GM23338 (cell line): ENCODE data around the gene ALPI.

Experiments
- CREB1 ChIP-seq: fragments of 250-450 bp; sonication (Bioruptor Pico); IDR thresholded peaks from 2 replicates; pipeline ENCODE4 v1.5.0; 2020; ENCODE audit warnings: low read depth, mild to moderate bottlenecking, moderate library complexity
- EZH2 ChIP-seq: fragments of 200-600 bp; sonication (generic); IDR thresholded peaks from one replicate; pipeline ENCODE4 v1.8.0; 2017; ENCODE audit warnings: antibody characterized with exemption, mild to moderate bottlenecking, low read depth; ENCODE audit not compliant: unreplicated experiment
- EZH2phosphoT487 ChIP-seq: fragments of 200-600 bp; sonication (generic); IDR thresholded peaks from one replicate; pipeline ENCODE4 v1.8.1; 2018; ENCODE audit warnings: antibody characterized with exemption; ENCODE audit not compliant: unreplicated experiment
- NANOG ChIP-seq: IDR thresholded peaks from 2 replicates; pipeline ENCODE4 v1.6.1; 2016; ENCODE audit warnings: antibody characterized with exemption, borderline replicate concordance
- POLR2AphosphoS5 ChIP-seq: IDR thresholded peaks from 2 replicates; pipeline ENCODE4 v1.6.1; 2016; ENCODE audit warnings: antibody characterized with exemption, low read depth
- STAT1 ChIP-seq: IDR thresholded peaks from one replicate; pipeline ENCODE4 v1.6.1; 2016; ENCODE audit warnings: antibody characterized with exemption; ENCODE audit not compliant: unreplicated experiment
- ZNF114 ChIP-seq: fragments of 250-450 bp; sonication (Bioruptor Pico); IDR thresholded peaks from 2 replicates; pipeline ENCODE4 v1.5.0; 2020; ENCODE audit warnings: mild to moderate bottlenecking, moderate library complexity
- TF ChIP-seq, protein P1 (sequence below): IDR thresholded peaks from one replicate; pipeline ENCODE4 v1.6.1; 2018; ENCODE audit warnings: antibody characterized with exemption; ENCODE audit not compliant: unreplicated experiment
- TF ChIP-seq, protein P2 (sequence below), 2 experiments: fragments of 200-600 bp in 1 of 2; sonication (generic) in 1 of 2; conservative IDR thresholded peaks; 2 replicates each; pipeline versions ENCODE4 v1.5.1 to v1.6.1; 2016 to 2017; ENCODE audit warnings: antibody characterized with exemption in 2 of 2, low read depth in 2 of 2, mild to moderate bottlenecking in 2 of 2, moderate library complexity in 1 of 2
- TF ChIP-seq, protein P3 (sequence below): IDR thresholded peaks from 2 replicates; pipeline ENCODE4 v1.6.1; 2016; ENCODE audit warnings: antibody characterized with exemption

DNA sequence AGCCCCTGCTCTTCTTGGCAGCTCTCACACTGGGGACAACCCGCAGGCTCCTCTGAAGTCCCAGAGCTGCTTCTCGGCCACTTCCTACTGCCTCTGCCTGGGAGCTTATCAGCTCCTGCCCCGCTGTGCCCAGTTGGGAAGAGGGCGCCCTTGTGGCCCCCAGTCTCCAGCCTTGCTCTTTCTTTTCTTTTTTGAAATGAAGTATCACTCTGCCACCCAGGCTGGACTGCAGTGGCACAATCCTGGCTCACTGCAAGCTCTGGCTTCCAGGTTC lies 20.6 kb upstream of the ALPI start:
- TF ChIP-seq, protein P1, sequence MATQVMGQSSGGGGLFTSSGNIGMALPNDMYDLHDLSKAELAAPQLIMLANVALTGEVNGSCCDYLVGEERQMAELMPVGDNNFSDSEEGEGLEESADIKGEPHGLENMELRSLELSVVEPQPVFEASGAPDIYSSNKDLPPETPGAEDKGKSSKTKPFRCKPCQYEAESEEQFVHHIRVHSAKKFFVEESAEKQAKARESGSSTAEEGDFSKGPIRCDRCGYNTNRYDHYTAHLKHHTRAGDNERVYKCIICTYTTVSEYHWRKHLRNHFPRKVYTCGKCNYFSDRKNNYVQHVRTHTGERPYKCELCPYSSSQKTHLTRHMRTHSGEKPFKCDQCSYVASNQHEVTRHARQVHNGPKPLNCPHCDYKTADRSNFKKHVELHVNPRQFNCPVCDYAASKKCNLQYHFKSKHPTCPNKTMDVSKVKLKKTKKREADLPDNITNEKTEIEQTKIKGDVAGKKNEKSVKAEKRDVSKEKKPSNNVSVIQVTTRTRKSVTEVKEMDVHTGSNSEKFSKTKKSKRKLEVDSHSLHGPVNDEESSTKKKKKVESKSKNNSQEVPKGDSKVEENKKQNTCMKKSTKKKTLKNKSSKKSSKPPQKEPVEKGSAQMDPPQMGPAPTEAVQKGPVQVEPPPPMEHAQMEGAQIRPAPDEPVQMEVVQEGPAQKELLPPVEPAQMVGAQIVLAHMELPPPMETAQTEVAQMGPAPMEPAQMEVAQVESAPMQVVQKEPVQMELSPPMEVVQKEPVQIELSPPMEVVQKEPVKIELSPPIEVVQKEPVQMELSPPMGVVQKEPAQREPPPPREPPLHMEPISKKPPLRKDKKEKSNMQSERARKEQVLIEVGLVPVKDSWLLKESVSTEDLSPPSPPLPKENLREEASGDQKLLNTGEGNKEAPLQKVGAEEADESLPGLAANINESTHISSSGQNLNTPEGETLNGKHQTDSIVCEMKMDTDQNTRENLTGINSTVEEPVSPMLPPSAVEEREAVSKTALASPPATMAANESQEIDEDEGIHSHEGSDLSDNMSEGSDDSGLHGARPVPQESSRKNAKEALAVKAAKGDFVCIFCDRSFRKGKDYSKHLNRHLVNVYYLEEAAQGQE: no peak
- TF ChIP-seq, protein P2, sequence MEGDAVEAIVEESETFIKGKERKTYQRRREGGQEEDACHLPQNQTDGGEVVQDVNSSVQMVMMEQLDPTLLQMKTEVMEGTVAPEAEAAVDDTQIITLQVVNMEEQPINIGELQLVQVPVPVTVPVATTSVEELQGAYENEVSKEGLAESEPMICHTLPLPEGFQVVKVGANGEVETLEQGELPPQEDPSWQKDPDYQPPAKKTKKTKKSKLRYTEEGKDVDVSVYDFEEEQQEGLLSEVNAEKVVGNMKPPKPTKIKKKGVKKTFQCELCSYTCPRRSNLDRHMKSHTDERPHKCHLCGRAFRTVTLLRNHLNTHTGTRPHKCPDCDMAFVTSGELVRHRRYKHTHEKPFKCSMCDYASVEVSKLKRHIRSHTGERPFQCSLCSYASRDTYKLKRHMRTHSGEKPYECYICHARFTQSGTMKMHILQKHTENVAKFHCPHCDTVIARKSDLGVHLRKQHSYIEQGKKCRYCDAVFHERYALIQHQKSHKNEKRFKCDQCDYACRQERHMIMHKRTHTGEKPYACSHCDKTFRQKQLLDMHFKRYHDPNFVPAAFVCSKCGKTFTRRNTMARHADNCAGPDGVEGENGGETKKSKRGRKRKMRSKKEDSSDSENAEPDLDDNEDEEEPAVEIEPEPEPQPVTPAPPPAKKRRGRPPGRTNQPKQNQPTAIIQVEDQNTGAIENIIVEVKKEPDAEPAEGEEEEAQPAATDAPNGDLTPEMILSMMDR (conservative IDR thresholded peaks at IDR 0.05; ENCODE audit: low read depth in 2 of 2): no peak
- no peak for TF ChIP-seq STAT1
- TF ChIP-seq EZH2: no peak
- TF ChIP-seq, protein P3, sequence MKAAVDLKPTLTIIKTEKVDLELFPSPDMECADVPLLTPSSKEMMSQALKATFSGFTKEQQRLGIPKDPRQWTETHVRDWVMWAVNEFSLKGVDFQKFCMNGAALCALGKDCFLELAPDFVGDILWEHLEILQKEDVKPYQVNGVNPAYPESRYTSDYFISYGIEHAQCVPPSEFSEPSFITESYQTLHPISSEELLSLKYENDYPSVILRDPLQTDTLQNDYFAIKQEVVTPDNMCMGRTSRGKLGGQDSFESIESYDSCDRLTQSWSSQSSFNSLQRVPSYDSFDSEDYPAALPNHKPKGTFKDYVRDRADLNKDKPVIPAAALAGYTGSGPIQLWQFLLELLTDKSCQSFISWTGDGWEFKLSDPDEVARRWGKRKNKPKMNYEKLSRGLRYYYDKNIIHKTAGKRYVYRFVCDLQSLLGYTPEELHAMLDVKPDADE: no peak
- no peak for TF ChIP-seq EZH2phosphoT487
- no peak for TF ChIP-seq POLR2AphosphoS5
- no peak for TF ChIP-seq ZNF114 (CRISPR knock-in tag)
- no peak for TF ChIP-seq NANOG
- no peak for TF ChIP-seq CREB1 (CRISPR knock-in tag)
